Hepatocyte (in vitro differentiated cells): ENCODE data around the gene AURKA.

Experiments used
- CTCF ChIP-seq: fragments of 200-600 bp; sonication (generic); IDR thresholded peaks from 2 replicates; pipeline ENCODE4 v1.5.1; 2016; ENCODE audit warnings: antibody characterized with exemption, mild to moderate bottlenecking; ENCODE audit not compliant: poor library complexity
- EZH2 ChIP-seq: fragments of 200-600 bp; sonication (generic); IDR thresholded peaks from 2 replicates; pipeline ENCODE4 v1.6.1; 2016; ENCODE audit warnings: antibody characterized with exemption, mild to moderate bottlenecking, borderline replicate concordance
- EZH2phosphoT487 ChIP-seq: fragments of 200-600 bp; sonication (generic); IDR thresholded peaks from one replicate; pipeline ENCODE4 v1.6.1; 2018; ENCODE audit warnings: antibody characterized with exemption, mild to moderate bottlenecking, low read depth, moderate library complexity; ENCODE audit not compliant: unreplicated experiment, severe bottlenecking

- no peak for TF ChIP-seq EZH2phosphoT487
- TF ChIP-seq CTCF: no peak
- TF ChIP-seq EZH2: no peak
These were observed 47.8 kb upstream of the AURKA start for GRCh38 chr20:56439771-56440291.
